Spleen (tissue), 7 donors: Measurements from ENCODE around the gene CNGA2.

Experiments
- POLR2AphosphoS5 ChIP-seq, 3 donors: sonication (generic); formaldehyde crosslinking; IDR thresholded peaks; one replicate each; pipeline ENCODE4 v1.5.1; 2017; ENCODE audit warnings: antibody characterized with exemption in 3 of 3
- TF ChIP-seq, protein P1 (sequence below), 11 experiments: fragments of 200-600 bp in 7 of 11; fragments of 450-650 bp in 4 of 11; sonication (generic) in 4 of 11; IDR thresholded peaks in 8 of 11; conservative IDR thresholded peaks in 3 of 11; 1 replicate in 7 of 11; 2 replicates in 4 of 11; pipeline versions ENCODE4 v1.4.0 to v1.8.0; 2016 to 2021; ENCODE audit warnings: antibody characterized with exemption in 11 of 11, inconsistent platforms in 4 of 11, mild to moderate bottlenecking in 1 of 11
- donor health status: DM: no; HTN: no; CAD: no; lungs with moderate emphysema.
- donor health status: DM: no; HTN: no; CAD: no.
- donor health status: DM: no; HTN: no; CAD: no.

DNA sequence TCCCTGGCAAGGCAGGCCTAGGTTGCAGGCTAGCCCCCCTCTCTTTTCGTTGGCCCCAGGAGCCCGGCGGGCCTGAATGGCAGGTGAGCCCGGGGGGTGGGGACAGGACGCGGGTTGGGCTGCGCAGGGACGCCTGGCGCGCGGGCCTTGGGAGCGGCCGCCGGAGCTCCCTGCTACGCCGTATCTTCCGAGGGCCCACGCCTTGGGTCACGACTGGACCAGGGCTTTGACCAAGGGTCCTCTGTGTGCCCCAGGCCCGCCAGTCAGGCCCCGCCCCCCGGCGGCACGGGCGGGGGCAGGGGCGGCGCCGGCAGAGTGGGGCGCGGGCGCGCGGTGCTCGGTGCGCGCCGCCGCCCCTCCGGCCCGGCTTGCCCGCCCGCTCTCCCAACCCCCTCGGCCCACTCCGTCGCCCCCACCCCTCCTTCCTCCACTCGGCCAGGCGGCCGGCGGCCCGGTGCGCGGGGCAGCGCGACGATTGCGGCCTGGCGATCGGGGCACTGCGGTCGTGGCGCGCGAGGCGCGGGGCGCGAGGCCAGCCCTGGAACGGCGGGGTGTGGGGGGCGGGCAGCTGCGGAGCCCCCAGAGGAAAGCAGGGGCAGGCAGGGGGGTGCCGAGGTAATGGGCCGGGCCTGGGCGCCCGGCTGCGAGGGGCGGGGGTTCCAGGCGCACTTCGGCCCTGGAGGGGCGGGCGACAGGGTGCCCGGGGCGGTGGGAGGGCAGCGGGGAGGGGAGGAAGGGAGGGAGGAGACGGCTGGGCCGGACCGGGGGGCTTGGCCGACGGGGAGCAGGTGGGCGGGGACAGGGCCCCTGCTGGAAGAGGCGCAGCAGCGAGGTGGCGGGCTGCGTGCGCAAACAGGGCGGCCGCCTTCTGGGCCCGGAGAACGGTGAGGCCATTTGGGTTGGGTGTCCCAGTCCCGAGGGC, 39.6 kb upstream of the CNGA2 start, which contains the start of gene PRRG3:
- TF ChIP-seq, protein P1, sequence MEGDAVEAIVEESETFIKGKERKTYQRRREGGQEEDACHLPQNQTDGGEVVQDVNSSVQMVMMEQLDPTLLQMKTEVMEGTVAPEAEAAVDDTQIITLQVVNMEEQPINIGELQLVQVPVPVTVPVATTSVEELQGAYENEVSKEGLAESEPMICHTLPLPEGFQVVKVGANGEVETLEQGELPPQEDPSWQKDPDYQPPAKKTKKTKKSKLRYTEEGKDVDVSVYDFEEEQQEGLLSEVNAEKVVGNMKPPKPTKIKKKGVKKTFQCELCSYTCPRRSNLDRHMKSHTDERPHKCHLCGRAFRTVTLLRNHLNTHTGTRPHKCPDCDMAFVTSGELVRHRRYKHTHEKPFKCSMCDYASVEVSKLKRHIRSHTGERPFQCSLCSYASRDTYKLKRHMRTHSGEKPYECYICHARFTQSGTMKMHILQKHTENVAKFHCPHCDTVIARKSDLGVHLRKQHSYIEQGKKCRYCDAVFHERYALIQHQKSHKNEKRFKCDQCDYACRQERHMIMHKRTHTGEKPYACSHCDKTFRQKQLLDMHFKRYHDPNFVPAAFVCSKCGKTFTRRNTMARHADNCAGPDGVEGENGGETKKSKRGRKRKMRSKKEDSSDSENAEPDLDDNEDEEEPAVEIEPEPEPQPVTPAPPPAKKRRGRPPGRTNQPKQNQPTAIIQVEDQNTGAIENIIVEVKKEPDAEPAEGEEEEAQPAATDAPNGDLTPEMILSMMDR (IDR thresholded peaks at IDR 0.05 in 8 of 11, conservative IDR thresholded peaks at IDR 0.05 in 3 of 11), result no peak
- no peak for TF ChIP-seq POLR2AphosphoS5 (IDR thresholded peaks at IDR 0.05)
